ENCODE results near the gene ZSCAN18.

The ZSCAN18 gene

DNA sequence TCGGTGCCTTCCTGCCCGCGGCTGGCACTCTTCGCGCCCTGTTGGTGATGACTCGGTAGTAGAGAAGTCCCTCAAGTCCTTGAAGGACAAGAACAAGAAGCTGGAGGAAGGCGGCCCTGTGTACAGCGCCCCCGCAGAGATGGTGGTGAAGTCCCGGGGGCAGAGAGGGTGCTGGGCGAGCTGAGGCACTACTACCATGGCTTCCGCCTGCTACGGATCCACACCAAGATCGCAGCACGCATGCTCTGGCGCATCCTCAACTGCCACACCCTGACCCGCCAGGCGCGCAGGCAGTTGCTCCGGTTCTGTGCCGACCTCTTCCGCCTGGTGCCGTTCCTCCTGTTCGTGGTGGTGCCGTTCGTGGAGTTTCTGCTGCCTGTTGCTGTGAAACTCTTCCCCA is 53.1 kb downstream of the ZSCAN18 start:
- no peaks in the 10 kb centered on the region for H3K9me3 ChIP-seq (replicated peaks; ENCODE audit: insufficient read depth, low read length)
- TF ChIP-seq, protein P1, sequence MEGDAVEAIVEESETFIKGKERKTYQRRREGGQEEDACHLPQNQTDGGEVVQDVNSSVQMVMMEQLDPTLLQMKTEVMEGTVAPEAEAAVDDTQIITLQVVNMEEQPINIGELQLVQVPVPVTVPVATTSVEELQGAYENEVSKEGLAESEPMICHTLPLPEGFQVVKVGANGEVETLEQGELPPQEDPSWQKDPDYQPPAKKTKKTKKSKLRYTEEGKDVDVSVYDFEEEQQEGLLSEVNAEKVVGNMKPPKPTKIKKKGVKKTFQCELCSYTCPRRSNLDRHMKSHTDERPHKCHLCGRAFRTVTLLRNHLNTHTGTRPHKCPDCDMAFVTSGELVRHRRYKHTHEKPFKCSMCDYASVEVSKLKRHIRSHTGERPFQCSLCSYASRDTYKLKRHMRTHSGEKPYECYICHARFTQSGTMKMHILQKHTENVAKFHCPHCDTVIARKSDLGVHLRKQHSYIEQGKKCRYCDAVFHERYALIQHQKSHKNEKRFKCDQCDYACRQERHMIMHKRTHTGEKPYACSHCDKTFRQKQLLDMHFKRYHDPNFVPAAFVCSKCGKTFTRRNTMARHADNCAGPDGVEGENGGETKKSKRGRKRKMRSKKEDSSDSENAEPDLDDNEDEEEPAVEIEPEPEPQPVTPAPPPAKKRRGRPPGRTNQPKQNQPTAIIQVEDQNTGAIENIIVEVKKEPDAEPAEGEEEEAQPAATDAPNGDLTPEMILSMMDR (IDR thresholded peaks at IDR 0.05; ENCODE audit: low read length), result no peak
- TF ChIP-seq EZH2phosphoT487 (IDR thresholded peaks at IDR 0.05; ENCODE audit: low read length), result no peak
- TF ChIP-seq EZH2 (optimal IDR thresholded peaks at IDR 0.05; ENCODE audit: low read depth, low read length), result no peak
- H2AFZ ChIP-seq (ENCODE audit: low read length), result no peak overlapping the region

DNA sequence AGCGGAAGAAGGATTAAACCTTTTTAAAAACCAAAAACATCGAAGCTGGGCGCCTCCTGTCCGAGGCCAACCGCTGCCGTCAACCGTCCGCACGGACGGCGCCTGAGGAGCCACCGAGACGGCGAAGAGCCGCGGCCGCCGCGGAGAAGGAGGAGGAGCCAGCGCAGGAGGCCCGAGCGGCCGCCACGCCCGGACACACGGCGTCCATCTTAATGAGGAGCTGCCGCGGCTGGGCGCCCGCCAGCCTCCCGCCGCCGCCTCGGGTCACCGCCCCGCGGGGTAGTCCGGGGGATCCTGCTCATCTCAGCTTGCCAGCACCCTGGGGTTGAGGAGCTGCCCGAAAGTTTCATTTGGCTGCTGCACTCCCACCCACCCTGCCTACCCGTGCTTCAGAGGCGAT is 53.6 kb downstream of the ZSCAN18 start:
- H4K20me1 ChIP-seq (ENCODE audit: insufficient read depth, low read length), result no peaks in the 10 kb centered on the region
- H3K36me3 ChIP-seq (replicated peaks; ENCODE audit: insufficient read depth, low read length), result no peaks in the 10 kb centered on the region
- H3K27me3 ChIP-seq (replicated peaks; ENCODE audit: insufficient read depth, low read length), result no peaks in the 10 kb centered on the region
- H3K27ac ChIP-seq (ENCODE audit: low read length), result no peak overlapping the region
- H3F3A ChIP-seq (ENCODE audit: insufficient read depth, low read length), result no peaks in the 10 kb centered on the region
- no peak for DNase-seq
- no peak overlapping the region for H3K9ac ChIP-seq (ENCODE audit: low read length)
- TF ChIP-seq EZH2 (optimal IDR thresholded peaks at IDR 0.05; ENCODE audit: low read depth, low read length), result no peak
- TF ChIP-seq, protein P1 (IDR thresholded peaks at IDR 0.05; ENCODE audit: low read length), result no peak
- no peak for TF ChIP-seq EZH2phosphoT487 (IDR thresholded peaks at IDR 0.05; ENCODE audit: low read length)
- H3K4me1 ChIP-seq (ENCODE audit: low read length), result no peaks in the 10 kb centered on the region
- no peak overlapping the region for H3K4me2 ChIP-seq (ENCODE audit: low read depth, low read length)
- no peaks in the 10 kb centered on the region for H3K79me2 ChIP-seq (ENCODE audit: low read length)
- no peak overlapping the region for H3K4me3 ChIP-seq (ENCODE audit: low read length)
- no peaks in the 10 kb centered on the region for H3K9me3 ChIP-seq (replicated peaks; ENCODE audit: insufficient read depth, low read length)
- H3K9me2 ChIP-seq (replicated peaks; ENCODE audit: insufficient read depth, low read length), result no peaks in the 10 kb centered on the region
- H2AFZ ChIP-seq (ENCODE audit: low read length), result no peak overlapping the region

More for the DNA sequence above, 53.1 kb downstream of the ZSCAN18 start:
- H3F3A ChIP-seq (ENCODE audit: insufficient read depth, low read length), result no peaks in the 10 kb centered on the region
- no peaks in the 10 kb centered on the region for H3K36me3 ChIP-seq (replicated peaks; ENCODE audit: insufficient read depth, low read length)
- H3K4me3 ChIP-seq (ENCODE audit: low read length), result no peak overlapping the region
- no peaks in the 10 kb centered on the region for H3K4me1 ChIP-seq (ENCODE audit: low read length)
- no peaks in the 10 kb centered on the region for H3K79me2 ChIP-seq (ENCODE audit: low read length)
- no peaks in the 10 kb centered on the region for H3K9me2 ChIP-seq (replicated peaks; ENCODE audit: insufficient read depth, low read length)
- H3K9ac ChIP-seq (ENCODE audit: low read length), result no peak overlapping the region
- no peak overlapping the region for H3K27ac ChIP-seq (ENCODE audit: low read length)
- no peak overlapping the region for H3K4me2 ChIP-seq (ENCODE audit: low read depth, low read length)
- H3K27me3 ChIP-seq (replicated peaks; ENCODE audit: insufficient read depth, low read length), result no peaks in the 10 kb centered on the region
- DNase-seq, result no peak
- no peaks in the 10 kb centered on the region for H4K20me1 ChIP-seq (ENCODE audit: insufficient read depth, low read length)

DNA sequence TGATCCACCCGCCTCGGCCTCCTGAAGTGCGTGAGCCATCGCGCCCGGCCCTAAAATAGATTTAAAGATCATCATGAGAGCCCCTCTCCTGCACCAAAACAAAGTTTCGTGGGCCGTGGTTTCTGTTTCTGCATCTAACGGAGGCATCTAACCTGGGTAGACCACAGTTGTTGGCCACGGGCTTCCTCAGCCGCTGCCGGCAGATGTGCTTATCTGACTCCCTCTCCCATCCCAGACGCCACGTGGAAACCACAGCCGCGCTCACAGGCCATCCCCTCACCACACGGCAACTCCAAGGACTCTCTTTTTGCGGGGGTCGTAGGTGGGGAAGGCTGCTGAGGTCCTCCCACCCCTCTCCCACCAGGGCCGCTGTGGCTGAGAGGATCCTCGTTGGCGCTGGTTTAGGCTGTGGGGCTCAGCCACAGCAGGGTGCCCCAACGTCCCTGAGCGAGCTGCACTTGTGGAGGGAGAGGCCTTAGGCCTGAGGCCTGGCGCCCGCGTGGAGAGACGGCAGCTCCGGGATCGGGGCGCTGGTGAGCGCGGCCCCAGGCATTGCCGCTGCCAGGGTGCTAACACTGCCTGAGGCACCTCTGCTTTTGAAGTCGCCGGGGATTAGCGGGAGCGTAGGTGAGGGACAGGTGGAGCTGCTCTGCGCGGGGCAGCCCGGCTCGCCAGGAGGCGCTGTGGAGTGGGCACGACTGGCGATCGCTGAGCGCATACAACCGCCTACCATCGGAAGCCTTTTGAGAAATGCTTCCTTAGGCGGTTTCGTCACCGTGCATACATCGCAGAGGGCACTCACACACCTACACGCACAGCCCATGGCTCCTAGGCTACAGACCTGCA is 55.3 kb downstream of the ZSCAN18 start:
- H3K4me2 ChIP-seq (ENCODE audit: low read depth, low read length), result no peak overlapping the region
- H3K9me3 ChIP-seq (replicated peaks; ENCODE audit: insufficient read depth, low read length), result no peaks in the 10 kb centered on the region
- TF ChIP-seq, protein P1 (IDR thresholded peaks at IDR 0.05; ENCODE audit: low read length), result no peak
- TF ChIP-seq EZH2phosphoT487 (IDR thresholded peaks at IDR 0.05; ENCODE audit: low read length), result no peak
- TF ChIP-seq EZH2 (optimal IDR thresholded peaks at IDR 0.05; ENCODE audit: low read depth, low read length), result no peak

More for the DNA sequence above, 55.3 kb downstream of the ZSCAN18 start:
- Histone ChIP-seq H3K79me2 (ENCODE audit: low read length) (no peaks in the 10 kb centered on the region), H3K9ac (ENCODE audit: low read length) (no peak overlapping the region), H3K36me3 (replicated peaks; ENCODE audit: insufficient read depth, low read length) (no peaks in the 10 kb centered on the region), H4K20me1 (ENCODE audit: insufficient read depth, low read length) (no peaks in the 10 kb centered on the region), H2AFZ (ENCODE audit: low read length) (no peak overlapping the region), H3K4me1 (ENCODE audit: low read length) (no peaks in the 10 kb centered on the region), H3K4me3 (ENCODE audit: low read length) (no peak overlapping the region), H3F3A (ENCODE audit: insufficient read depth, low read length) (no peaks in the 10 kb centered on the region), H3K27me3 (replicated peaks; ENCODE audit: insufficient read depth, low read length) (no peaks in the 10 kb centered on the region), H3K9me2 (replicated peaks; ENCODE audit: insufficient read depth, low read length) (no peaks in the 10 kb centered on the region), H3K27ac (ENCODE audit: low read length) (no peak overlapping the region)
- no peak for DNase-seq

Measured in MM.1S (cell line).